Effector CD8-positive, alpha-beta T cell (primary cell): ENCODE results near the gene RNF126.
"Not testable (repeated sequence)": the region's sequence is repeated elsewhere in the genome, so short reads cannot be mapped to it uniquely, and the experiment has no call there.

ENCODE experiments used
- DNase-seq: peaks from one replicate; lab custom pipeline; 2025; lab: John Stamatoyannopoulos, UW

RNF126 gene

DNA sequence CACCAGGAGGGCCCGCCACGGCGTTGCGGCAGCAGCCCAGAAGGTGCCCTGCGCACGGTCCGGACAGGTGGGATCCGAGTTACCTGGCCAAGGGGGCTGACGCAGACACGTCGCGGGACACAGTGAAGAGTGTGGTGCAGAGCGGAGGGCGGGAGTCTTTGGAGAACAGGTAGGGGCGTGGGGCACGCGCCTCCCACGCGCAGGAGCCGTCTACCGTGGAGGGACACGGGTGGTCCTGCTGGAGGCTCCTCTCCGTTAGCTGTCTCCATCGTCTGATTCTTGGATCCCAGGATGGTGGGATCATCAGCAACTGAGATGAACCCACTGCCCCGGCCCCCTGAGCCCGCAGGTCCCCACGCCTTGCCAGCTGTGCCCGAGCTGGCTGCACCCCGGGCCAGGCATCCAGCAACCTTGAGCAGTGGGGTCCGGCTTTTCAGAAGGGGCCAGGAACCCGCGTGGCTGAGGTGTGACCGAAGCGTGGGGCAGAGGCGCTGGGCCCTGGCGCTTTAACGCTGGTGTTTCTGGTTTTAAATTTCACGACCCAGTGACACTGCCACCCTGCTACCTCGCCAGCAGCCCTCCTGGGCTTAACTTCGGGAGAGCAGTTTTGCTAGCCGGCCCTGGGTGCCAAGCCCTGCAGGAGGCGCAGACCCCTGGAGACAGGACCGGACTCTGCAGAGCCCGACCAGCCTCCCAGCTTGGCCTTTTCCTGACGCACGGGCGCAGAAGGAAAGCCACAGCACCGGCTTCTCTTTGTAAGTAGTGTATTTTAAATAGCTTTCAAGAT is 16.0 kb downstream of the RNF126 start:
- no peak for DNase-seq

GRCh38 chr19:645912-646778 is 16.9 kb downstream of the RNF126 start:
- no peak for DNase-seq

DNA sequence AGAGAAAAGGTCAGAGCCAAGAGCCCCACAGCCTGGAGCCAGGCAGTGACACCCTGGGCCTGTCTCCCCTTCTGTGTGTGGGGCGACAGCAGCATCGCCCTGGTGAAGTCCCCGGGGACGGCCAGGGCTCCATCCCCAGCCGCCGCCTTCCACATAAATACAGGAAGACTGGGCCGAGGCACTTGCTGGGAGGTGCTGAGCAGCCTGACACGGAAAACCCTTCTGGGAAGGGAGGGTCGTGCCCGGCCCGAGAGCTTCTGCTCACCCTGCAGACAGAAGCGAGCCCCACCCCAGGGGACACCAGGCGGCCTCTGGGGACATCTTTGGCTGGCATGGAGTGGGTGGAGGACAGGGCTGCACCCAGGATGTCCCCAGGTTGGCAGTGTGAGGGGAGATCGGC is 18.2 kb downstream of the RNF126 start:
- no peak for DNase-seq

GRCh38 chr19:644363-644762 is 18.7 kb downstream of the RNF126 start:
- DNase-seq, result no peak

DNA sequence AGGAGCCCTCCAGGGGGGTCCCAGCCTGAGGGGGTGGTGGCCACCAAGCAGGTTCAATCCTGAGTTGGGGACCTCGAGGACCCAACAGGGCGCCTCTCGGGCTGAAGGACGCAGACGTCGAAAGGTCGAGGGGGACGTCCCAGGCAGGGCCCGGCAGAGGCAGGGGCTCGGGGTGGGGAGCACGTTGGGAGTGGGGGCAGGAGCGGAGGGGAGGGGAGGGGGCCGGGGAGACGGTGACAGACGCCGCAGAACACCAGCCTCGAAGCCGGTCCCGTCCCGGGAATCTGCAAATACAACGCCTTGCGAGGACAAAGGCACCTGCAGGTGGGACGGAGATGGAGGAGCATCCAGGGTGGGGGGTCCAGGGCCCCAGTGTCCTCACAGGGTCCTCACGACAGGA is 19.3 kb downstream of the RNF126 start:
- DNase-seq, result no peak

GRCh38 chr19:642767-643727 is 20.0 kb downstream of the RNF126 start:
- DNase-seq, result no peak

- no peak for DNase-seq
Measured at GRCh38 chr19:641702-642101, 21.3 kb downstream of the RNF126 start.

DNA sequence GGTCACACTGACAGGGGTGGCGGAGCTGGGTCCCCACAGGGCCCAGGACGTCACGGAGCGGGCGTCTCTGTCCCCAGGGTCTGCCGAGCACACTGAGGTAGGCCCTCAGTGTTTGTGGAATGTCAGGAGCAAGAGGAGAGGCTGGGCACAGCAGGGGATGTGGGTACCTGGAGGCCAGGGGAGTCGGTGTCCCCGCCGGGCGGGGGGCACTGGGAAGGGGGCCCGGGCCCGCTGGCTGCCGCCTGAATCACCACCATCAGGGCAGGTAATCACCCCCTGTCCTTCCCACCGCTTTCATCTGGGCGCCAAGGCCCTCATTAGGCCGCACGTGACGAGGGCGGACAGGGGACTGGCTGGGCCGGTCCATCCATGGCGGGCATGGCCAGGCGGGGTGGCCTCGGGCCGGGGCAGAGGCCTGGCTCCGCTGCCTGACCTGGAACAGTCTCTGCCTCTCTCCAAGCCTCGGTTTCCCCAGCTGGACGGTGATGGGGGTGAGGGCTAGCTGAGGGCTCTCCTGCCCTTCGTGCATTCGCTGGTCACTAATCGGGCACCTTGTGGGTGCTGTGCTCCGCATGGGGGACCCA is 22.3 kb downstream of the RNF126 start:
- no peak for DNase-seq

GRCh38 chr19:640161-640558 is 22.9 kb downstream of the RNF126 start:
- no peak for DNase-seq

DNA sequence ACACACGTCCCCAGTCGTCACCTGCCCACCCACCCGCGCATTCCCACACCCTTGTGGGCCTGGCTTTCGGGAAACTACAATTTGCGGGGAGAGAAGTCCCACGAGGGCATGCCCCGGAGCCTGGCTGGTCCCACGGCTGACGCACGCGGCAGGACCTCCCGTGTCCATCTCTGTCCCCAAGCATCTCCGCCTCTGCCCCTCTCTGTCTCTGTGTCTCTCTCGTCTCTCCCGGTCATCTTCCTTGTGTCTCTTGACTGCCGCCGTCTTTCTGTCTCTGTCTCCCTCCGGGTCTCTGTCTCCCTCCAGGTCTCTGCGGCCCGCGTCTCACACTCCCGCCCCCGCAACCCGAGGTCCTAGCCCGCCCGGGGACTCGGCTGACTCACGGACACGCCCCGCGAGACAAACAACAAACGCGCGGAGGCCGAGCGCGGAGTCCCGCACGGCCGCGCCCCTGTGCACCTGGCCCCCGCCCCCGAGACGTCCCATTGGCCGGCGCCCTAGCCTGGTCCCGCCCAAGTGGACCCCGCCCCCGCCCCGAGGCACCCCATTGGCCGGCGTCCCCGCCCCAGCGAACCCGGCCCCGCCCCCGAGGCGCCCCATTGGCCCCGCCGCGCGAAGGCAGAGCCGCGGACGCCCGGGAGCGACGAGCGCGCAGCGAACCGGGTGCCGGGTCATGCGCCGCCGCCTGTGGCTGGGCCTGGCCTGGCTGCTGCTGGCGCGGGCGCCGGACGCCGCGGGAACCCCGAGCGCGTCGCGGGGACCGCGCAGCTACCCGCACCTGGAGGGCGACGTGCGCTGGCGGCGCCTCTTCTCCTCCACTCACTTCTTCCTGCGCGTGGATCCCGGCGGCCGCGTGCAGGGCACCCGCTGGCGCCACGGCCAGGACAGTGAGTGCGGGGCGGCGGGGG is 23.5 kb downstream of the RNF126 start, which contains the start of gene FGF22:
TSS of gene FGF22 (plus strand) at position 627 of the 908 bp plus-strand sequence. CDS start at position 674, 47 bp downstream.
- peak; percentile 98 for DNase-seq

GRCh38 chr19:638906-639252 is 24.1 kb downstream of the RNF126 start:
- no peak for DNase-seq

GRCh38 chr19:634975-635652 is 27.9 kb downstream of the RNF126 start:
- DNase-seq, result no peak

DNA sequence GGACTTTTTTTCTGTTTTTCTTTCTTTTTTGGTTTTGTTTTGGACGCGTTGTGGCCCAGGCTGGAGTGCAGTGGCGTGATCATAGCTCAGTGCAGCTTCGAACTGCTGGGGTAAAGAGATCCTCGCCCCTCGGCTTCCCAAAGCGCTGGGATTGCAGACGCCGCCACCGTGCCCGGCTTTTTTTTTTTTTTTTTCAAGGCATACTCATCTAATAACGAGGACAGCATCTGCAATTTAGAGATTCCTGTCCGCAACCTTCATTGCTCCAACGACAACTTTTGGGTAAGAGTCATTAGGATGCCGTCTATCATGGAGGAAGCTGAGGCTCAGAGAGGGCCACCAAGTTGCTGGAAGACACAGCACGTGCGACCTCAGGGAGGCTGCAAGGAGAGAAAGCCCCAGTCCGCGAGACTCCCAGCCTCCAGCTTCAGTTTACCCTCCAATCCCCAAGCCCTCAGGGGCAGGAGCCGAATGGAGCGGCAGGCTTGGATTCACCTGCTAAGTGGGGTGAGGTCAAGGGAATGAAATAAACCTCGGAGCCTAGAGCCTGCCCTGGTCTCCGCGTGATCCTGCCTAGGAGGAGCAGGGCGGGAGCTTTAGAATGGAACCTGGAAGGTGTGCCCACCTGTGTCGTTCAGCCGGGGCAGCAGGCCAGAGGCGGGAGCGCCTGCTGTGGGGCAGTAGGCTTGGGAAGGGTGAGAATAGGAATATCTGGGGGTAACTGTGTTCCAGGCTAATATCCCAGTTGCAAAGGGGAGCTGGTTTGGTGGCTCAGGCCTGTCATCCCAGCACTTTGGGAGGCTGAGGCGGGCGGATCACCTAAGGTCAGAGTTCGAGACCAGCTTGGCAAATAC is 29.0 kb downstream of the RNF126 start:
- no peak for DNase-seq

DNA sequence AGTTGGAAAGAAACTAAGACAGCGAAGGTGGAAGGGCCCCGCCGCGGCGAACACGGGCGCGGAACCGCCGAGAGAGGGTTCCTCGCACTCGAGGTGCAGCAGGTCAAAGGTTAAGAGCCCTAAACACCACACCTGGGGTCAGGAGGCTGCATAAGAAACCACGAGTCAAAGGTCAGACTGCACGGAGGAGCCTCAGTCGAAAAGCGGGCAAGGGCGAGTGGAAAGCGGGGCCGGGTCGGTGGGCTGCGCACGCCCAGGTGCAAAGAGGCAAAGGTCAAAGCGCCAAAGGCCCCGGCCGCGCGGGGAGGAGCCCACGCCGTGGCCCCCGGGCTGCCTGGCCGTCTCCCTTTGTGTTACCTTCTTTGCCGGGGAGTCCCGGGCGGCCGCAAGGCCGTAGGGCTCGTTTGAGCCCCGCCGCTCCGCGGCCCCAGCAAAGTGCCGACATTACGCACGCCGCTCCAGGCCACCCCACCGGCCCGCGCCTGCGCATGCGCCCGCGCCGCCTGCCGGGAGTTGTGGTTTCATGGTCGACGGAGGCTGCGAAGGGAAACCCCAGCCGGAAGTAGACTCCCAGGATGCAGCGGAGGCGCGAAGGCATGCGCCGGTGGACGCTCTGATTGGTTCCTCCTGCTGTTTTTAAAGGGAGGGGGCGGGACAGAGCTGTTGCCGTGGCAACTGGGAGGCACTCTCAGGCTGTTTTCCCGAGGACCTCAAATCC is 29.8 kb downstream of the RNF126 start, which contains the start of gene POLRMT:
TSS of gene POLRMT (minus strand) at position 470 of the 718 bp plus-strand sequence. CDS start at position 445, 25 bp downstream.
- DNase-seq, result peak; percentile 95

DNA sequence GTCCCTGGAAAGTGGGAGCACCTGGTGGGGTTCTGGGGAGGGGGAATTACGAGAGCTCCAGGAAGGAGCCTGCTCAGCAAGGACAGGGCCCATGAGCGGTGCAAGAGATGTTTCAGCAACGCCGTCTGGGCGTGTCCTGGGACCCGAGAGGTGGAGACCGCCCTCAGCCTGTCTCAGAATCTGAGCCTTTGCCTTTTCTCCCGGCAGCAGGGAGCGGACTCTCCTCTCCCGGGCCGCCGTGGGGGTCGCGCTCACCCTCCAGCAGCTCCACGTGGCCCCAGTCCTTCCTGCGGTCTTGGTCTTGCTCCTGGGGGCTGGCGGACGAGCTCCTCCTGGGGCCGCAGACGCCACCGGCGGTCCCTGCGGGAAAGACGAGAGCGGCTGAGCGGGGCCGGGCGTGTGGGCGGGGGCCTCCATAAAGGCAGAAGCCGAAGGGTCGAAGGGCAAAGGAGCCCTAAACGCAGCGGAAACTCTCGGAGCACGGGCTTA is 30.4 kb downstream of the RNF126 start:
- no peak for DNase-seq

- no peak for DNase-seq
Measured at GRCh38 chr19:629961-630714, 32.9 kb downstream of the RNF126 start.

DNA sequence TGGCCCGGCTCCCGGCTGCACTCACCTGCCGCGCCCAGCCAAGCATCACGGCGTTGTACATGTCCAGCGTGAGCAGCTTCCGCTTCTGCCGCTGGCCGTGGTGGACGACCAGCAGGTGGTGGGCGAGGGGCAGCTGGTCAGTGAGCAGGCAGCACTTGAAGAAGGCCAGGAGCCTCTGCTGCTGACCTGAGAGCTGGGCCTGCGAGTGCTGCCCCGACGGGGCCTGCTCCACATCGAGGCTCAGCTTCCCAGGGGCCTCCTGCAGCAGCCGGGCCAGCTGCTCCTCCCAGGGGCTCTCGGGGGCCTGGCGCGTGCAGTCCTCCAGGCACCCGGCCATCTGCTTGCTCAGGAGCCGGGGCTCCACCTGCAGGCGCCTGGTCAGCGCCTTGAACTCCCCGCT is 33.5 kb downstream of the RNF126 start:
- not testable (repeated sequence) for DNase-seq
